Ishikawa (cell line): ENCODE data around the gene SART3.

Experiments
- CEBPB ChIP-seq: IDR thresholded peaks from 2 replicates; pipeline ENCODE4 v1.6.1; 2012
- CREB1 ChIP-seq: IDR thresholded peaks from 2 replicates; pipeline ENCODE4 v1.6.1; 2012; ENCODE audit warnings: low read depth
- EGR1 ChIP-seq: IDR thresholded peaks from 2 replicates; pipeline ENCODE4 v1.6.1; 2012
- EP300 ChIP-seq: IDR thresholded peaks from 2 replicates; pipeline ENCODE4 v1.6.1; 2012; ENCODE audit warnings: borderline replicate concordance
- FOXM1 ChIP-seq: IDR thresholded peaks from 2 replicates; pipeline ENCODE4 v1.6.1; 2012; ENCODE audit warnings: low read depth, borderline replicate concordance
- MAX ChIP-seq: IDR thresholded peaks from 2 replicates; pipeline ENCODE4 v1.6.1; 2012
- NFIC ChIP-seq: IDR thresholded peaks from 2 replicates; pipeline ENCODE4 v1.6.1; 2012
- RAD21 ChIP-seq: IDR thresholded peaks from 2 replicates; pipeline ENCODE4 v1.6.1; 2012; ENCODE audit warnings: low read depth
- REST ChIP-seq: IDR thresholded peaks from 2 replicates; pipeline ENCODE4 v1.6.1; 2012; ENCODE audit warnings: low read depth, mild to moderate bottlenecking
- TAF1 ChIP-seq: IDR thresholded peaks from 2 replicates; pipeline ENCODE4 v1.6.1; 2012; ENCODE audit warnings: low read depth, mild to moderate bottlenecking
- TCF12 ChIP-seq: IDR thresholded peaks from 2 replicates; pipeline ENCODE4 v1.6.1; 2012; ENCODE audit warnings: low read depth
- TEAD4 ChIP-seq: IDR thresholded peaks from 2 replicates; pipeline ENCODE4 v1.6.1; 2012
- USF1 ChIP-seq: IDR thresholded peaks from 2 replicates; pipeline ENCODE4 v1.6.1; 2012
- YY1 ChIP-seq: IDR thresholded peaks from 2 replicates; pipeline ENCODE4 v1.6.1; 2012; ENCODE audit warnings: low read depth

GRCh38 chr12:108603743-108604142, 42.8 kb upstream of the SART3 start:
- TF ChIP-seq USF1 (no peak), YY1 (no peak), RAD21 (no peak), TAF1 (no peak), CEBPB (no peak), EP300 (no peak), TCF12 (no peak), NFIC (no peak), EGR1 (no peak), REST (no peak), MAX (no peak), FOXM1 (no peak), CREB1 (no peak), TEAD4 (no peak)
